ENCODE data around the gene IMP3.
"Not testable (repeated sequence)": the region's sequence is repeated elsewhere in the genome, so short reads cannot be mapped to it uniquely, and the experiment has no call there.

Gene IMP3, protein sequence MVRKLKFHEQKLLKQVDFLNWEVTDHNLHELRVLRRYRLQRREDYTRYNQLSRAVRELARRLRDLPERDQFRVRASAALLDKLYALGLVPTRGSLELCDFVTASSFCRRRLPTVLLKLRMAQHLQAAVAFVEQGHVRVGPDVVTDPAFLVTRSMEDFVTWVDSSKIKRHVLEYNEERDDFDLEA

GRCh38 chr15:75639709-75640482, at the start of gene IMP3:
Gene IMP3 (minus strand): TSS chr15:75640224. CDS start chr15:75640168, 56 bp downstream.
- DNase-seq, result peak; percentile 92 to 99 (median 99)

DNA sequence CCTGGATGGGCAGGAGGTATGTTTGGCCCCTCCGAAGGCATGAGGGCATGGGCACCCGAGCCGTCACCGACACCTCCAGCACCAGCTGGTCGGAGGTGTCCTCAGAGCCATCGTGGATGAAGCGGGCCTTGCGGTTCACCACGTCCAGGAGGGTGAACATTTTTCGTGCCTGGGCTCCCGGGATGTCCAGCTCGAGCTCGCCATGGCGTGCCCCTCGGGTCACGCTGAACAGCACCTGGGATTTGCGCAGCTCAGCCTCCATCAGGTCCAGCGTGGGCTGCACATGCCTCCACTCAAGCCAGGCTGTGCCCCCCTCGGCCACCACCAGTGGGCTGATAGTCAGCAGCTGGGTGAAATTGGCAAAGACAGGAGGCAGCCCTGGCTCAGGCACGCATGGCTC, 49.4 kb upstream of the IMP3 start:
- DNase-seq, result not testable (repeated sequence)

DNA sequence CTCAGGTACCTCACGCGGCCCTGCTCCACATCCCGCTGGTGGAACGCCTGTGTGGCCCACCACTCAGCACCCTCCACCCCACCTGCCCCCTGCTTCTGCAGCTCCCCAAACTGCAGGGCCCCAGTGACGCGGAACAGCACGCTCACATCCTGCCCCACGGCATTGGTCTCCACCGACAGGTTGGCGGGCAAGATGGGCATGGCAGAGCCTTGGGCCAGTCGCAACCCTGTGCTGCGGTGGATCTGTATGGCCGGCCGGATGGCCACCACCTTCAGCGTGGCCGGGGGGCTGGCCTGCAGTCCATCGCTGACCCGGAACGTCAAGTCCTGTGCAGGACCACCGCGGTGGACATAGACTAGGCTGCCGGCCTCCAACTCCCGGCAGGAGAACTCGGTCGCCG, 48.8 kb upstream of the IMP3 start:
- DNase-seq, result no peak

DNA sequence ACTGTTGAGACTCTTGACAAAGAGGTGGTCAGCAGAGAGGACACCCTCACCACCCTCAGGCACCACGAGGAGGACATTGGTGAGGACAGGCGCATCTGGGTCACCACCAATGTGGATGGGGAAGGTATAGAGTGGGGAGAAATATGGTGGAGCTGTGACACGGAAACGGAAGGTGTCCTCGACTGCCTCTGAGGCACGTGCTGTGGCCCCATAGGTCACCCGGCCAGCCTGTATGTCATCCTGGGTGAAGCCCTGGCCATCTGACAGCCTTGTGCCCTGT, 48.2 kb upstream of the IMP3 start:
- no peak for DNase-seq

- no peak for DNase-seq
Observed at GRCh38 chr15:75687486-75688277, 47.7 kb upstream of the IMP3 start.

DNA sequence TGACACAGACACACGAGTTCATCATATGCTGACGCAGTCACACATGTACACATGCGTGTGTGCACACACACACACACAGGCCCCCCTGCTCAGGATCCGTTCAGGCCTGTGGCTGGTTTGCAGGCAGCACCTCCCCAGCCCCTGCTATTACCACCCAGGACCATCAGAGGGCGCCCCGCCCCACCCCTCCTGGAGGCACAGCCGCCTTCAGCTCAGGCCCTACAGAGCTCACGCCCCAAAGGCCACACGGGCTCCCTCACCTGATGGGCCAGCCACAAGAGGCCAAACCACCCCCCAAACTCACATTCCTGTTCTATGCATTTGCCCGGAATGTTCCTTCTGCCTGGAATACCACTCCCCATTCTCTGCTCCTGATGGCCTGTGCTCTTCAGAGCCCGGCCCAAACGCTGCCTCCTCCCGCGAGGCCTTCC, 46.2 kb upstream of the IMP3 start:
- DNase-seq, result peak; percentile 2 to 70 (median 50)

DNA sequence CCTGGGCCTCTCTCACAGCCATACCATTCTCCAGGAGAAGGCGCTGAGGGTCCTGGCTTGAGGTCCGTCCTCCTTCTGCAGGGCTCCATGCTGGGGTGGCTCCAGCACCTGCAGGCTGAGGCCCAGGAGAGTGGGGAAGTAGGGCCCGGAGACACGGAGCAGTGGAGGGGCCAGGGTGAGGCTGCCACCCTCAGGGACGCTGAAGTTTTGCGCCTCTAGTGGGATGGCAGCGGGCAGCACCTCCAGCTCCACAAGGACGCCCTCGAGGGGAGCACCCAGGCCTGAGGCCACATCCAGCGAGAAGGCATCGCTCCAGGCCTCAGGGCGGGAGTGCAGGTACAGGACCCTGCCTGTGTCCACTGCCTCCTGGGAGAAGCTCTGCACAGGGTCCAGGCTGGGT, 45.2 kb upstream of the IMP3 start:
- no peak for DNase-seq

GRCh38 chr15:75684648-75685047, 44.6 kb upstream of the IMP3 start:
- DNase-seq, result peak in 2 of 3 experiments; percentile 12 to 27

- peak in 2 of 3 experiments; percentile 40 to 74 for DNase-seq
Observed at GRCh38 chr15:75683646-75684312, 43.8 kb upstream of the IMP3 start.

GRCh38 chr15:75682181-75683135, 42.4 kb upstream of the IMP3 start:
- DNase-seq, result no peak

GRCh38 chr15:75680007-75680789, 40.2 kb upstream of the IMP3 start:
- no peak for DNase-seq

- DNase-seq, result not testable (repeated sequence)
Observed at GRCh38 chr15:75678324-75678690, 38.3 kb upstream of the IMP3 start.

- DNase-seq, result no peak
Observed at GRCh38 chr15:75677465-75678323, 37.7 kb upstream of the IMP3 start.

GRCh38 chr15:75676688-75677464, 36.9 kb upstream of the IMP3 start:
- DNase-seq, result no peak

- no peak for DNase-seq
Observed at GRCh38 chr15:75675579-75676404, 35.8 kb upstream of the IMP3 start.

GRCh38 chr15:75674366-75674765, 34.3 kb upstream of the IMP3 start:
- no peak for DNase-seq

GRCh38 chr15:75673426-75674235, 33.6 kb upstream of the IMP3 start:
- no peak for DNase-seq

Data from NCI-H1417 (cell line).